HFFc6 (cell line): ENCODE results near the gene CD247. TPM values are rescaled to one million over a fixed set of nuclear protein-coding genes. Genes with fewer than 3 reads are reported as not detected.

Experiments used
- DNase-seq: peaks from one replicate; pipeline ENCODE4 v3.0.0-alpha.2; 2018
- H3K27ac Mint-ChIP-seq: 2 replicates; pipeline ENCODE4 v1.8.0; 2020; ENCODE audit warnings: mild to moderate bottlenecking, mixed read lengths
- H3K27me3 Mint-ChIP-seq: 2 replicates; pipeline ENCODE4 v1.8.0; 2021; ENCODE audit warnings: mild to moderate bottlenecking, moderate library complexity, mixed read lengths; ENCODE audit not compliant: insufficient read depth
- H3K36me3 Mint-ChIP-seq: 2 replicates; pipeline ENCODE4 v1.8.0; 2021; ENCODE audit warnings: low read depth, mixed read lengths
- H3K4me1 Mint-ChIP-seq: 2 replicates; pipeline ENCODE4 v1.8.0; 2020; ENCODE audit warnings: low read depth, mixed read lengths
- H3K4me3 Mint-ChIP-seq: 2 replicates; pipeline ENCODE4 v1.8.0; 2020; ENCODE audit warnings: mild to moderate bottlenecking, moderate library complexity, mixed read lengths
- H3K9me3 Mint-ChIP-seq: 2 replicates; pipeline ENCODE4 v1.8.0; 2020; ENCODE audit warnings: mild to moderate bottlenecking, mixed read lengths
- CTCF ChIP-seq: fragments of 200-600 bp; sonication (generic); IDR thresholded peaks from 2 replicates; pipeline ENCODE4 v1.5.0; 2021; ENCODE audit warnings: antibody characterized with exemption, mild to moderate bottlenecking
- total RNA-seq, 6 experiments: library from RNA; stranded (reverse); fragmentation: NEBNext Ultra II Directional; extraction: Animal tissue kit (Norgen Biotek cat#: 25700); gene quantifications; 2 replicates in 1 of 6; 3 replicates in 5 of 6; pipeline ENCODE4 v1.2.3, GENCODE V29; 2021

Gene CD247
- total RNA-seq, 6 experiments from 2014 or later: not detected

DNA sequence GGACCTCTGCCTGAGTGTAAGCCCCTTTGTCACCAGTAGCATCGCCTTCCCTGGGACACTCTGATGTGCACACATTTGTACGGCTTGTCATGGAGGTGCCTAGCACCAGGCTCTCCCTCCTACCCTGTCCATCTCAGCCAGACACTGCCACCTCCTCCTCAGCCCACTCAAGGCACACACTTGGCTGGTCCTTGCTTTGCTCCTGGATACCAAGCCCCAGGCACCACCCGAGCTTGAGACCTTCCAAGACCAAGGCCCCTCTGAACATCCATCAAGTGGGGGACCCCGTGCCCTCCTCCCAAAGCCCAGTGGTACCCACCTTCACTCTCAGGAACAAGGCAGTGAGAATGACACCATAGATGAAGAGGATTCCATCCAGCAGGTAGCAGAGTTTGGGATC lies 78.0 kb downstream of the CD247 start:
- H3K27ac Mint-ChIP-seq: no peak overlapping the region
- H3K36me3 Mint-ChIP-seq: no peaks in the 10 kb centered on the region
- no peaks in the 10 kb centered on the region; the same call in 1 of the 2 replicates for H3K9me3 Mint-ChIP-seq
- TF ChIP-seq CTCF: no peak
- H3K4me3 Mint-ChIP-seq: no peak overlapping the region
- peaks cover 25% of the 10 kb centered on the region for H3K27me3 Mint-ChIP-seq
- 0 out of 2 replicates have a peak, but pooled peaks cover 8% of the 10 kb centered on the region for H3K4me1 Mint-ChIP-seq
- no peak for DNase-seq

- Mint-ChIP-seq H3K27ac (no peak overlapping the region), H3K4me1 (0 out of 2 replicates have a peak, but pooled peaks cover 8% of the 10 kb centered on the region), H3K9me3 (no peaks in the 10 kb centered on the region; the same call in 1 of the 2 replicates), H3K27me3 (peaks cover 25% of the 10 kb centered on the region), H3K4me3 (peak overlapping the region; percentile 63), H3K36me3 (no peaks in the 10 kb centered on the region)
- no peak for DNase-seq
- peak; percentile 42; the same call in 1 of the 2 replicates for TF ChIP-seq CTCF
These were observed 78.9 kb downstream of the CD247 start for GRCh38 chr1:167439301-167439988.

DNA sequence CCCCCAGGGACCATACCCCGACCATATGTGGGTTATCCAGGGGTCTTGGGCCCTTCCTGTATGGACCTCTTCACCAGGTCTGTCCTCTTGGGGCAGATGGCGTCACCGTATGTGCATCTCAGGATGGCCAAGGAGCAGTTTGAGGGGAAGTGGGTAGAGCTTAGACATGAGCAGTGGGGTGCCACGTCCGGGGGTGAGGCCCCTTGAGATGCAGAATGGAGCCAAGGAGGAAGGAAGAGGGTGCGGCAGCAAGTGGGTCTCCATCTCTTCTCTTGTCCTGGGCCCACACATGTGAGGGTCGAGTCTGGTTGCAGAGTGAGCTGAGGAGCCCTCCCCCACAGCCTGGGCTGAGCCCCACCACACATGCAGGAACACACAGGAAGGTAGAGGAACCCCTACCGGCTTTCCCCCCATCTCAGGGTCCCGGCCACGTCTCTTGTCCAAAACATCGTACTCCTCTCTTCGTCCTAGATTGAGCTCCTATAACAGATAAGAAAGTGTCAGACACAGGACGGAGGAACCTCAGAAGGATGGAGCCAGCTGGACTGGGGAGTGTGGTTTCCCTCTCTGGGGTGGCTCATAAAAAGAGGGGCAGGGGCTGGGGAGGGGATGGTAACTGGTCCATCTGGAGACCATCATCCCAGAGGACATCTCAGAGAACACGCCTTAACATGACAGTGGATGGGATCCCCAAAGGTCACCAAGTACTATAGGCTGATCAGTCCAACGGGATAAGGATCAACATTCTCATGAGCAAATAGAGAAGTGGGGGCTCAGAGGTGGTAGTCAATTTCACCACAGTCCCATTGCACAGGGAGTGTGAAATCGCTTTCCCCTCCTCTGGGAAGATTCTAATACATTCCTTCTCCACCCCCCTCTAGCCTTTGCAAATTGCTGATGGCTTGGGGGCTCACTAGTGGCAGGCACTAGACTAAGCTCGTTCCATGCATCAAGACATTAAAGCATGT lies 79.9 kb downstream of the CD247 start:
- no peak for TF ChIP-seq CTCF
- H3K4me3 Mint-ChIP-seq: no peak overlapping the region
- H3K27me3 Mint-ChIP-seq: peaks cover 25% of the 10 kb centered on the region
- DNase-seq: no peak
- no peaks in the 10 kb centered on the region; the same call in 1 of the 2 replicates for H3K9me3 Mint-ChIP-seq
- no peaks in the 10 kb centered on the region for H3K36me3 Mint-ChIP-seq
- H3K27ac Mint-ChIP-seq: no peak overlapping the region
- 0 out of 2 replicates have a peak, but pooled peaks cover 8% of the 10 kb centered on the region for H3K4me1 Mint-ChIP-seq

- DNase-seq: no peak
- Mint-ChIP-seq H3K9me3 (no peaks in the 10 kb centered on the region; the same call in 1 of the 2 replicates), H3K27me3 (peaks cover 23% of the 10 kb centered on the region), H3K36me3 (no peaks in the 10 kb centered on the region), H3K4me1 (0 out of 2 replicates have a peak, but pooled peaks cover 8% of the 10 kb centered on the region), H3K27ac (no peak overlapping the region), H3K4me3 (no peak overlapping the region)
- TF ChIP-seq CTCF: no peak
These were observed 82.8 kb downstream of the CD247 start for GRCh38 chr1:167435484-167435883.

- no peak overlapping the region for H3K27ac Mint-ChIP-seq
- no peak for DNase-seq
- no peak overlapping the region for H3K4me3 Mint-ChIP-seq
- peaks cover 13% of the 10 kb centered on the region; the same call in 1 of the 2 replicates for H3K27me3 Mint-ChIP-seq
- no peaks in the 10 kb centered on the region; the same call in 1 of the 2 replicates for H3K9me3 Mint-ChIP-seq
- no peak for TF ChIP-seq CTCF
- no peaks in the 10 kb centered on the region for H3K4me1 Mint-ChIP-seq
- H3K36me3 Mint-ChIP-seq: no peaks in the 10 kb centered on the region
These were observed 84.0 kb downstream of the CD247 start for GRCh38 chr1:167434306-167434705.
